B cell (primary cell): ENCODE measurements around the gene GATAD2A. TPM values are rescaled to one million over a fixed set of nuclear protein-coding genes. Genes with fewer than 3 reads are reported as not detected.

Experiments used
- ATAC-seq: fragments of 200-7000 bp; cut with Tn5 transposase; one replicate; pipeline ENCODE4 v1.10.0; 2021; ENCODE audit warnings: low read depth, mild to moderate bottlenecking, moderate number of reproducible peaks, moderate library complexity
- CTCF ChIA-PET: fragments of 350-600 bp; sonication (Branson Sonifier 250); formaldehyde crosslinking; loops from one replicate; lab custom pipeline; 2021; ENCODE audit warnings: antibody characterized with exemption, inconsistent platforms; lab: Charles Lee
- POLR2A ChIA-PET: fragments of 350-600 bp; sonication (Branson Sonifier 250); formaldehyde crosslinking; loops from one replicate; lab custom pipeline; 2021; ENCODE audit warnings: antibody characterized with exemption; lab: Charles Lee
- DNase-seq: peaks from one replicate; pipeline ENCODE4 v3.0.0; 2013
- H2AFZ ChIP-seq: 2 replicates; pipeline ENCODE4 v1.6.1; 2012; ENCODE audit warnings: mild to moderate bottlenecking, low read depth, low read length; ENCODE audit not compliant: insufficient read depth, poor library complexity, severe bottlenecking
- H3K27ac ChIP-seq, 2 donors: 1 replicate in 1 of 2; 2 replicates in 1 of 2; pipeline ENCODE4 v1.5.1; 2012 to 2013; ENCODE audit warnings: low read length in 2 of 2, mild to moderate bottlenecking in 2 of 2, moderate library complexity in 1 of 2
- H3K27me3 ChIP-seq, 4 experiments: fragments of 200-600 bp in 1 of 4; sonication (generic) in 1 of 4; replicated peaks in 1 of 4; 1 replicate in 2 of 4; 2 replicates in 2 of 4; pipeline versions ENCODE4 v1.6.1 to v1.7.0; 2013 to 2016; ENCODE audit warnings: low read length in 3 of 4, mild to moderate bottlenecking in 2 of 4, mixed read lengths in 1 of 4, moderate library complexity in 1 of 4; ENCODE audit not compliant: insufficient read depth in 4 of 4, control insufficient read depth in 3 of 4; ENCODE audit errors: control extremely low read depth in 1 of 4
- H3K36me3 ChIP-seq, 2 experiments: replicated peaks in 1 of 2; 1 replicate in 1 of 2; 2 replicates in 1 of 2; pipeline versions ENCODE4 v1.6.1 to v1.7.1; 2013; ENCODE audit warnings: low read length in 1 of 2; ENCODE audit not compliant: insufficient read depth in 2 of 2, control insufficient read depth in 1 of 2; ENCODE audit errors: control extremely low read depth in 1 of 2, extremely low read depth in 1 of 2
- H3K4me1 ChIP-seq, 2 donors: fragments of 200-600 bp in 1 of 2; sonication (generic) in 1 of 2; 1 replicate in 1 of 2; 2 replicates in 1 of 2; pipeline versions ENCODE4 v1.5.1 to v1.6.1; 2013 to 2017; ENCODE audit warnings: low read length in 2 of 2; ENCODE audit not compliant: control insufficient read depth in 2 of 2, insufficient read depth in 2 of 2
- H3K4me2 ChIP-seq: replicated peaks from 2 replicates; pipeline ENCODE3; 2012; ENCODE audit warnings: mild to moderate bottlenecking, low read depth, low read length; ENCODE audit not compliant: poor library complexity, severe bottlenecking
- H3K4me3 ChIP-seq, 5 experiments: fragments of 200-600 bp in 1 of 5; sonication (generic) in 1 of 5; 1 replicate in 3 of 5; 2 replicates in 2 of 5; pipeline versions ENCODE4 v1.5.1 to v1.7.0; 2011 to 2016; ENCODE audit warnings: low read length in 4 of 5, mild to moderate bottlenecking in 4 of 5, low read depth in 2 of 5, control low read depth in 1 of 5, moderate library complexity in 1 of 5; ENCODE audit not compliant: insufficient read depth in 1 of 5; ENCODE audit errors: control extremely low read depth in 1 of 5, extremely low read depth in 1 of 5
- H3K79me2 ChIP-seq: fragments of 200-600 bp; sonication (generic); one replicate; pipeline ENCODE4 v1.6.0; 2016; ENCODE audit warnings: low read length; ENCODE audit not compliant: control insufficient read depth, insufficient read depth
- H3K9ac ChIP-seq: fragments of 200-600 bp; sonication (generic); 2 replicates; pipeline ENCODE4 v1.6.1; 2017; ENCODE audit warnings: mild to moderate bottlenecking, low read length, moderate library complexity
- H3K9me3 ChIP-seq, 3 donors: one replicate each; pipeline versions ENCODE4 v1.6.1 to v1.7.1; 2013; ENCODE audit warnings: low read length in 2 of 3; ENCODE audit not compliant: control insufficient read depth in 2 of 3, insufficient read depth in 1 of 3; ENCODE audit errors: control extremely low read depth in 1 of 3
- H4K20me1 ChIP-seq: 2 replicates; pipeline ENCODE4 v1.6.0; 2012; ENCODE audit warnings: mild to moderate bottlenecking, low read length; ENCODE audit not compliant: insufficient read depth, control insufficient read depth, poor library complexity, severe bottlenecking
- H3K27ac Mint-ChIP-seq: one replicate; pipeline ENCODE4 v1.8.0; 2021; ENCODE audit warnings: mixed read lengths
- H3K27me3 Mint-ChIP-seq: one replicate; pipeline ENCODE4 v1.8.0; 2021; ENCODE audit warnings: mixed read lengths
- H3K4me1 Mint-ChIP-seq: one replicate; pipeline ENCODE4 v1.8.0; 2021; ENCODE audit warnings: mixed read lengths
- H3K4me3 Mint-ChIP-seq: one replicate; pipeline ENCODE4 v1.8.0; 2021; ENCODE audit warnings: mixed read lengths
- H3K9me3 Mint-ChIP-seq: one replicate; pipeline ENCODE4 v1.8.0; 2022; ENCODE audit warnings: mixed read lengths; ENCODE audit not compliant: insufficient read depth
- CTCF ChIP-seq: fragments of 200-600 bp; IDR thresholded peaks from one replicate; pipeline ENCODE4 v1.8.0; 2022; ENCODE audit warnings: antibody characterized with exemption, mild to moderate bottlenecking
- EZH2 ChIP-seq: IDR thresholded peaks from 2 replicates; pipeline ENCODE4 v1.6.1; 2012; ENCODE audit warnings: borderline replicate concordance, low read depth, mild to moderate bottlenecking, moderate library complexity, low read length; ENCODE audit not compliant: insufficient read depth, poor library complexity, severe bottlenecking
- WGBS: methylation state at CpG from one replicate; pipeline ENCODE4 v1.1.5; 2013; ENCODE audit warnings: missing lambda C conversion rate; ENCODE audit not compliant: insufficient coverage; 5-methylcytosine and 5-hydroxymethylcytosine counted together
- intact Hi-C: fragments of 100-400 bp; cut with micrococcal nuclease; formaldehyde crosslinking; loops from one replicate; pipeline ENCODE4 v1.10.0; 2022
- polyA plus RNA-seq: library from polyadenylated mRNA; depleted of rRNA; stranded (reverse); fragments of >200 nt; gene quantifications from 2 replicates; pipeline ENCODE4 v1.2.3, GENCODE V29; 2012
- total RNA-seq, 2 donors: library from RNA; stranded (reverse); fragments of 120-200 nt in 1 of 2; gene quantifications; 1 replicate in 1 of 2; 2 replicates in 1 of 2; pipeline versions ENCODE4 v1.2.3 to v1.2.4, GENCODE V29; 2013 to 2022

GATAD2A gene
- total and polyA plus RNA-seq, 2 donors (not counting 1 experiment from before 2014, with no cell fraction given) = 28.8 to 76.3 TPM

DNA sequence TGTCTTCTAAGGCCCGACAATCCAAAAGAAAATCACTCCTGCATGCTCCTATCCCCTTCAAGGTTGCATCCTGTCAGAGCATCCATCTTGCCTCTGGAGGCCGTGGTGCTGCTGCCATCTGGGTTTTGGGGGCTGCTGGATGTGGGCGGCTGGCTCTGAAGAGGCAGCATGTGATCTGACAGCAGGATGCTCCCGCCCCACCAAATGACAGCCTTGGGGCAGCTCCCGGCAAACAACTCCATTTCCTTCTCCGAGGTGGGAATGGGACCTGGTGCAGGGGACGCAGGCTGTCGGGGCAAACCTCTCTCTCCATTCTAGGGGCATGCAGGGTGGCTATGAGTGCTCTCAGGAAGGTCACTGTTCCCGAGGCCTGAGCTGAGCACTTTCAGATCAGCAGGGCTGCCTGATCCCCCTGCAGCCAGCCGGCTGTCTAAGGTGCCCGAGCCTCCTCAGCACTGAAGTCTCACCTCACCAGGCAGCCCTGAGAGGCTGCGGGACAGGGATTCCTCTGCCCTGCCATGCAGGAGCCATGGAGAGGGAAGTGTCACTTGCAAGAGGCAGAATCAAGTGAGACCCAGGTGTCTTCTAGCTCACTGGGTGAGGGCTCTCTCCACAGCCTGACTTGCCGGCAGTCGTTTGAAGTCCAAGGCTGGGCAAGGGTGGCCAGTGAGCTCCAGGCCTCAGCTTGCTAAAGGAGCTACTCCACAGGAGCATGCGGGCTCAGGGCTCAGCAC lies 81.0 kb downstream of the GATAD2A start:
- Histone ChIP-seq H3K36me3 (peaks cover 0 to 16% of the 10 kb centered on the region in 2 experiments), H3K27me3 (no peaks in the 10 kb centered on the region), H3K4me3 (no peak overlapping the region), H3K79me2 (peaks cover 70% of the 10 kb centered on the region), H3K4me1 (peaks cover 37 to 53% of the 10 kb centered on the region in 2 donors), H3K9me3 (no peaks in the 10 kb centered on the region), H3K4me2 (no peak overlapping the region), H3K9ac (no peak overlapping the region), H3K27ac (no peak overlapping the region), H4K20me1 (peaks cover 3% of the 10 kb centered on the region), H2AFZ (no peak overlapping the region)
- ChIA-PET POLR2A (interaction anchor here (0.6 kb wide), 1 partner anchor 43 kb away, joined by 3 read pairs; no protein-coding TSS in a partner anchor), CTCF (interaction anchor here (0.8 to 9.6 kb wide), 4 partner anchors 81 to 120 kb away, joined by 3 to 301 read pairs (median 8); partner anchors contain the start of gene GATAD2A)
- intact Hi-C loops = loop anchor here (5.0 kb wide), 1 partner anchor 44 kb away; no protein-coding TSS in a partner anchor
- Mint-ChIP-seq H3K27me3 (no peaks in the 10 kb centered on the region), H3K4me1 (peaks cover 62% of the 10 kb centered on the region), H3K9me3 (no peaks in the 10 kb centered on the region), H3K27ac (no peak overlapping the region), H3K4me3 (no peak overlapping the region)
- DNase-seq = no peak
- WGBS = 94% methylated on average over 14 of the region's 15 CpGs
- no peak for ATAC-seq
- TF ChIP-seq EZH2 = no peak
- TF ChIP-seq CTCF = no peak
